Thymus (tissue), 11 donors: ENCODE data around the gene KCNMB3. TPM values are rescaled to one million over a fixed set of nuclear protein-coding genes. Genes with fewer than 3 reads are reported as not detected.
A peak's percentile ranks its signal among the peaks of the same experiment; 100 is the strongest.
"Not testable (repeated sequence)": the region's sequence is repeated elsewhere in the genome, so short reads cannot be mapped to it uniquely, and the experiment has no call there.

Experiments used
- DNase-seq, 9 donors: peaks; one replicate each; pipeline ENCODE4 v3.0.0-alpha.2; 2013; ENCODE audit warnings: low spot score in 9 of 9, low read depth in 6 of 9, missing footprints in 1 of 9
- H3K27ac ChIP-seq, 2 donors: one replicate each; pipeline ENCODE4 v1.5.1; 2013; ENCODE audit warnings: control low read depth in 1 of 2, low read depth in 1 of 2, low read length in 1 of 2, mild to moderate bottlenecking in 1 of 2, moderate library complexity in 1 of 2
- H3K27me3 ChIP-seq, 2 donors: one replicate each; pipeline ENCODE4 v1.5.1; 2013; ENCODE audit warnings: low read length in 1 of 2; ENCODE audit not compliant: control insufficient read depth in 2 of 2, insufficient read depth in 1 of 2
- H3K36me3 ChIP-seq, 2 donors: one replicate each; pipeline ENCODE4 v1.5.1; 2013; ENCODE audit warnings: low read length in 1 of 2, mild to moderate bottlenecking in 1 of 2, moderate library complexity in 1 of 2; ENCODE audit not compliant: control insufficient read depth in 2 of 2, insufficient read depth in 2 of 2
- H3K4me1 ChIP-seq, 2 donors: one replicate each; pipeline ENCODE4 v1.5.1; 2013; ENCODE audit warnings: low read length in 2 of 2; ENCODE audit not compliant: control insufficient read depth in 2 of 2, insufficient read depth in 2 of 2
- H3K4me3 ChIP-seq, 2 donors: one replicate each; pipeline ENCODE4 v1.5.1; 2013; ENCODE audit warnings: low read length in 2 of 2, control low read depth in 1 of 2, mild to moderate bottlenecking in 1 of 2
- H3K9me3 ChIP-seq, 2 donors: one replicate each; pipeline ENCODE4 v1.5.1; 2013; ENCODE audit warnings: low read length in 1 of 2, mild to moderate bottlenecking in 1 of 2; ENCODE audit not compliant: control insufficient read depth in 2 of 2, insufficient read depth in 1 of 2
- WGBS: extraction: QIAGEN DNeasy Blood & Tissue Kit; methylation state at CpG from one replicate; pipeline ENCODE4 v1.1.7; 2013; 5-methylcytosine and 5-hydroxymethylcytosine counted together
- polyA plus RNA-seq: library from polyadenylated mRNA; stranded (reverse); fragments of 200-250 nt; gene quantifications from one replicate; pipeline ENCODE4 v1.2.3, GENCODE V29; 2013
- total RNA-seq: library from RNA; stranded (reverse); fragments of 120-200 nt; gene quantifications from one replicate; pipeline ENCODE4 v1.2.4, GENCODE V29; 2013
- donor health status: healthy.

KCNMB3 gene
- total and polyA plus RNA-seq, 2 donors = 0.80 to 3.6 TPM

GRCh38 chr3:179268400-179269051, 17.6 kb upstream of the KCNMB3 start:
- no peaks in the 10 kb centered on the region for H3K36me3 ChIP-seq
- no peak overlapping the region for H3K4me3 ChIP-seq
- H3K27ac ChIP-seq = no peak overlapping the region
- 56% methylated on average over 4 of the region's 4 CpGs for WGBS
- H3K27me3 ChIP-seq = no peaks in the 10 kb centered on the region
- no peak for DNase-seq
- H3K9me3 ChIP-seq = no peaks in the 10 kb centered on the region
- no peaks in the 10 kb centered on the region for H3K4me1 ChIP-seq

- Histone ChIP-seq H3K4me3 (no peak overlapping the region), H3K4me1 (no peaks in the 10 kb centered on the region), H3K27me3 (no peaks in the 10 kb centered on the region), H3K36me3 (no peaks in the 10 kb centered on the region), H3K27ac (no peak overlapping the region), H3K9me3 (peaks cover 0 to 6% of the 10 kb centered on the region in 2 donors)
- DNase-seq = no peak
- 81% methylated on average over 21 of the region's 21 CpGs for WGBS
Measured at GRCh38 chr3:179266701-179267211, 15.8 kb upstream of the KCNMB3 start.

GRCh38 chr3:179265875-179266274, 15.0 kb upstream of the KCNMB3 start:
- H3K4me1 ChIP-seq = peaks cover 0 to 2% of the 10 kb centered on the region in 2 donors
- H3K27ac ChIP-seq = no peak overlapping the region
- WGBS = 73% methylated on average over 4 of the region's 4 CpGs
- H3K27me3 ChIP-seq = no peaks in the 10 kb centered on the region
- peaks cover 0 to 6% of the 10 kb centered on the region in 2 donors for H3K9me3 ChIP-seq
- H3K36me3 ChIP-seq = no peaks in the 10 kb centered on the region
- DNase-seq = no peak
- H3K4me3 ChIP-seq = no peak overlapping the region

- WGBS = 98% methylated on average over 1 of the region's 1 CpG
- H3K9me3 ChIP-seq = peaks cover 0 to 6% of the 10 kb centered on the region in 2 donors
- H3K27me3 ChIP-seq = no peaks in the 10 kb centered on the region
- H3K36me3 ChIP-seq = no peaks in the 10 kb centered on the region
- no peak for DNase-seq
- H3K27ac ChIP-seq = no peak overlapping the region
- H3K4me1 ChIP-seq = peaks cover 0 to 2% of the 10 kb centered on the region in 2 donors
- no peak overlapping the region for H3K4me3 ChIP-seq
Measured at GRCh38 chr3:179265092-179265491, 14.2 kb upstream of the KCNMB3 start.

GRCh38 chr3:179264449-179264848, 13.5 kb upstream of the KCNMB3 start:
- Histone ChIP-seq H3K9me3 (peaks cover 0 to 6% of the 10 kb centered on the region in 2 donors), H3K36me3 (no peaks in the 10 kb centered on the region), H3K27me3 (no peaks in the 10 kb centered on the region), H3K4me1 (peaks cover 0 to 5% of the 10 kb centered on the region in 2 donors), H3K4me3 (no peak overlapping the region), H3K27ac (no peak overlapping the region)
- no peak for DNase-seq
- 96% methylated on average over 4 of the region's 4 CpGs for WGBS

GRCh38 chr3:179263134-179263533, 12.2 kb upstream of the KCNMB3 start:
- no peak overlapping the region for H3K4me3 ChIP-seq
- no peak for DNase-seq
- peaks cover 0 to 6% of the 10 kb centered on the region in 2 donors for H3K9me3 ChIP-seq
- H3K4me1 ChIP-seq = peaks cover 0 to 5% of the 10 kb centered on the region in 2 donors
- no peaks in the 10 kb centered on the region for H3K27me3 ChIP-seq
- WGBS = 98% methylated on average over 29 of the region's 29 CpGs
- H3K27ac ChIP-seq = no peak overlapping the region
- H3K36me3 ChIP-seq = no peaks in the 10 kb centered on the region

GRCh38 chr3:179260949-179261765, 10.2 kb upstream of the KCNMB3 start:
- peak overlapping the region; percentile 52 to 57 for H3K4me3 ChIP-seq
- peaks cover 0 to 5% of the 10 kb centered on the region in 2 donors for H3K4me1 ChIP-seq
- H3K36me3 ChIP-seq = no peaks in the 10 kb centered on the region
- H3K9me3 ChIP-seq = peaks cover 0 to 6% of the 10 kb centered on the region in 2 donors
- DNase-seq = peak in 7 of 9 donors; percentile 32 to 74 (median 51)
- 15% methylated on average over 71 of the region's 71 CpGs for WGBS
- H3K27ac ChIP-seq = peak overlapping the region; percentile 32 to 60
- H3K27me3 ChIP-seq = no peaks in the 10 kb centered on the region

- 97% methylated on average over 9 of the region's 9 CpGs for WGBS
- H3K36me3 ChIP-seq, H3K27ac ChIP-seq, H3K4me3 ChIP-seq, H3K4me1 ChIP-seq, H3K9me3 ChIP-seq, DNase-seq, H3K27me3 ChIP-seq: not testable (repeated sequence)
Measured at GRCh38 chr3:179259959-179260756, 9.2 kb upstream of the KCNMB3 start.
